OCI-LY7 (cell line): ENCODE results near the gene SDC4. TPM values are rescaled to one million over a fixed set of nuclear protein-coding genes. Genes with fewer than 3 reads are reported as not detected.

ENCODE experiments used
- BruUV-seq: library from RNA; stranded (reverse); fragments of 400-500 nt; replicated peaks from 2 replicates; lab custom pipeline; 2021; lab: Mats Ljungman, UMichigan
- CTCF ChIA-PET: fragments of 300-600 bp; sonication (Branson Sonifier 250); formaldehyde crosslinking; loops from one replicate; lab custom pipeline; 2022; ENCODE audit warnings: antibody characterized with exemption; ENCODE audit not compliant: unreplicated experiment; lab: Charles Lee
- POLR2A ChIA-PET: fragments of 300-600 bp; sonication (Branson Sonifier 250); formaldehyde crosslinking; loops from one replicate; lab custom pipeline; 2022; ENCODE audit warnings: antibody characterized with exemption; lab: Charles Lee
- DNase-seq: peaks from one replicate; pipeline ENCODE4 v3.0.0-alpha.2; 2015; ENCODE audit warnings: low spot score
- H2AFZ ChIP-seq: fragments of 200-600 bp; sonication (generic), shearing (Covaris generic); 2 replicates; pipeline ENCODE4 v1.6.1; 2014; ENCODE audit warnings: mild to moderate bottlenecking, antibody characterized with exemption, low read length, moderate library complexity
- H3K27ac ChIP-seq: fragments of 200-600 bp; sonication (generic); 2 replicates; pipeline ENCODE4 v1.5.1; 2014; ENCODE audit warnings: mixed run types, low read depth, mild to moderate bottlenecking, moderate library complexity, low read length, inconsistent platforms; ENCODE audit not compliant: poor library complexity, severe bottlenecking
- H3K36me3 ChIP-seq: fragments of 200-600 bp; sonication (generic); 2 replicates; pipeline ENCODE4 v1.6.1; 2014; ENCODE audit warnings: mild to moderate bottlenecking, antibody characterized with exemption, low read length, moderate library complexity, mixed read lengths; ENCODE audit not compliant: insufficient read depth
- H3K4me1 ChIP-seq: fragments of 200-600 bp; sonication (generic); 2 replicates; pipeline ENCODE4 v1.5.1; 2014; ENCODE audit warnings: mild to moderate bottlenecking, low read length; ENCODE audit not compliant: insufficient read depth, poor library complexity, severe bottlenecking
- H3K4me2 ChIP-seq: fragments of 200-600 bp; sonication (generic); 2 replicates; pipeline ENCODE4 v1.6.1; 2014; ENCODE audit warnings: mild to moderate bottlenecking, low read length
- H3K4me3 ChIP-seq: fragments of 200-600 bp; sonication (generic); 2 replicates; pipeline ENCODE4 v1.5.1; 2014; ENCODE audit warnings: mild to moderate bottlenecking, low read depth, low read length; ENCODE audit not compliant: poor library complexity, severe bottlenecking
- H3K79me2 ChIP-seq: fragments of 200-600 bp; sonication (generic); 2 replicates; pipeline ENCODE4 v1.6.1; 2016; ENCODE audit warnings: low read depth, mild to moderate bottlenecking, low read length, moderate library complexity, mixed read lengths; ENCODE audit not compliant: insufficient read depth
- H3K9me2 ChIP-seq: fragments of 200-600 bp; sonication (generic); 2 replicates; pipeline ENCODE4 v1.6.1; 2016; ENCODE audit warnings: mild to moderate bottlenecking, low read length, mixed read lengths; ENCODE audit not compliant: insufficient read depth
- H3K9me3 ChIP-seq: fragments of 200-600 bp; sonication (generic); 2 replicates; pipeline ENCODE4 v1.6.1; 2014; ENCODE audit warnings: mild to moderate bottlenecking, mixed run types, low read length, mixed read lengths
- H4K20me1 ChIP-seq: fragments of 200-600 bp; sonication (generic); 2 replicates; pipeline ENCODE4 v1.6.1; 2014; ENCODE audit warnings: mild to moderate bottlenecking, antibody characterized with exemption, low read length, moderate library complexity, mixed read lengths; ENCODE audit not compliant: insufficient read depth
- CTCF ChIP-seq: fragments of 200-600 bp; sonication (generic); conservative IDR thresholded peaks from 2 replicates; pipeline ENCODE4 v1.5.1; 2014; ENCODE audit warnings: mild to moderate bottlenecking, antibody characterized with exemption, low read length, moderate library complexity, mixed read lengths
- EZH2phosphoT487 ChIP-seq: fragments of 200-600 bp; sonication (generic); IDR thresholded peaks from 2 replicates; pipeline ENCODE4 v1.6.1; 2018; ENCODE audit warnings: low read depth, borderline replicate concordance, mild to moderate bottlenecking, mixed run types, antibody characterized with exemption, low read length, moderate library complexity, mixed read lengths
- intact Hi-C: fragments of 100-400 bp; cut with micrococcal nuclease; formaldehyde crosslinking; loops from one replicate; pipeline ENCODE4 v1.10.0; 2022; ENCODE audit not compliant: unreplicated experiment
- total RNA-seq, 2 experiments: library from RNA; depleted of rRNA in 1 of 2; stranded (reverse); fragments of >200 nt in 1 of 2; shearing (Covaris generic) in 1 of 2; gene quantifications; 2 replicates each; pipeline ENCODE4 v1.2.3, GENCODE V29; 2014 to 2022

The SDC4 gene
- total RNA-seq, 2 experiments from 2014 or later = not detected

GRCh38 chr20:45373353-45374100 is 25.3 kb upstream of the SDC4 start:
- no peak overlapping the region for H2AFZ ChIP-seq
- no peaks in the 10 kb centered on the region for H3K9me3 ChIP-seq
- no TSS peak for BruUV-seq

DNA sequence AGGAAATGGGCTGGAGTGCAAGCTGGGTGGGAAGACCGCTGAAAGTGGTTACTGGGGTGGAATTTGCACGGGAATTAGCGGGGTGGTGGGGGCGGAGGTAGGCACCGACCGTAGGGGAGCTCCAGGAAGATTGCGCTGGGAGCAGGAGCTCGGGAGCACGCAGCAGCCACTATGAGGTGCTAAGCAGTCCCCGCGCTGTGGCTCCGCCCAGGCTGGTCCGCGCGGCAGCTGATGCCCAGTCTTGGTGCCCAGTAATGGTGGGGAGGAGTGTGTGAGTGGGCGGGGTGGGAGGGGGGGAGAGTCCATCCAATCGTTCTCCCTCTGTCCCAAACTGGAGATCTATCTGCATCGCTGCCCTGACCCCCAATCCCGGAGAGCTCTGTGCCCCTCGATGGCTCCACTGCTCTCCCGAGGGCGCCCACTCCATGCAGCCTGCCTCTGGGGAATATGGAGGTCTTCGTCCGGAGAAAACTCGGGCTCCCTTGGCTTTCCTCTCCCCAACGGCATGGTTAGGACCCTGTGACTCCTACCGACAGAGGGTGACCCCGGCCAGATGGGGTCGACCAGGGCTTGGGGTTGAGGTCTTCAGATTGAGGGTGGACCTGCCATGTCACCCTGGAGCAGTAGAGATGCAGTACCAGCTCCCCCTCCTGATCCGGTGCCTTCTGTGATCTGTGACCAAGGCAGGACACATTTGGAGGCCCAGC is 24.6 kb upstream of the SDC4 start:
- H3K79me2 ChIP-seq = no peaks in the 10 kb centered on the region
- intact Hi-C loops = no loop called here
- H3K4me1 ChIP-seq = peaks cover 44% of the 10 kb centered on the region
- peak overlapping the region; percentile 52; the same call in 1 of the 2 replicates for H3K4me2 ChIP-seq
- peaks cover under 1% of the 10 kb centered on the region; the same call in 1 of the 2 replicates for H4K20me1 ChIP-seq
- BruUV-seq = no TSS peak
- H2AFZ ChIP-seq = no peak overlapping the region
- no peaks in the 10 kb centered on the region for H3K9me3 ChIP-seq
- no peak for TF ChIP-seq CTCF
- no peak for TF ChIP-seq EZH2phosphoT487
- DNase-seq = no peak
- no peaks in the 10 kb centered on the region for H3K9me2 ChIP-seq
- peaks cover 9% of the 10 kb centered on the region for H3K36me3 ChIP-seq
- no peak overlapping the region for H3K27ac ChIP-seq
- ChIA-PET POLR2A (interaction anchor here (0.8 kb wide), 1 partner anchor 34 kb away, joined by 3 read pairs; no protein-coding TSS in a partner anchor), CTCF (interaction anchor here (0.9 to 1.4 kb wide), 2 partner anchors 10 to 65 kb away, joined by 3 read pairs; partner anchors contain the start of gene SYS1)
- H3K4me3 ChIP-seq = no peak overlapping the region

More at GRCh38 chr20:45373353-45374100, 25.3 kb upstream of the SDC4 start:
- TF ChIP-seq CTCF (peak; percentile 92), EZH2phosphoT487 (no peak)
- H3K79me2 ChIP-seq = no peaks in the 10 kb centered on the region
- ChIA-PET CTCF (interaction anchor here (0.7 to 1.4 kb wide), 6 partner anchors 11 to 76 kb away, joined by 3 to 5 read pairs (median 3); partner anchors contain the start of gene SYS1), POLR2A (interaction anchor here (1.0 kb wide), 1 partner anchor 64 kb away, joined by 4 read pairs; no protein-coding TSS in a partner anchor)
- H3K9me2 ChIP-seq = no peaks in the 10 kb centered on the region
- no peak overlapping the region for H3K27ac ChIP-seq
- peaks cover 38% of the 10 kb centered on the region for H3K4me1 ChIP-seq
- H3K4me2 ChIP-seq = peak overlapping the region; percentile 52; the same call in 1 of the 2 replicates
- H4K20me1 ChIP-seq = no peaks in the 10 kb centered on the region
- DNase-seq = peak; percentile 83
- peaks cover 9% of the 10 kb centered on the region for H3K36me3 ChIP-seq
- H3K4me3 ChIP-seq = no peak overlapping the region
- intact Hi-C loops = loop anchor here (1.0 kb wide), 1 partner anchor 64 kb away; no protein-coding TSS in a partner anchor
